Kasumi-1 (cell line): ENCODE measurements around the gene ADGRG1.

Experiments
- DNase-seq, 2 experiments: peaks; one replicate each; lab custom pipeline; 2025; lab: John Stamatoyannopoulos, UW

The ADGRG1 gene

GRCh38 chr16:57620335-57621231 lies 7.8 kb upstream of the ADGRG1 start:
- no peak for DNase-seq

- DNase-seq, result no peak
Measured at GRCh38 chr16:57621521-57622271, 6.7 kb upstream of the ADGRG1 start.

- no peak for DNase-seq
Measured at GRCh38 chr16:57622361-57623250, 5.8 kb upstream of the ADGRG1 start.

- no peak for DNase-seq
Measured at GRCh38 chr16:57623251-57624043, 5.0 kb upstream of the ADGRG1 start.

- no peak for DNase-seq
Measured at GRCh38 chr16:57624044-57624688, 4.3 kb upstream of the ADGRG1 start.

GRCh38 chr16:57624806-57625500 lies 3.5 kb upstream of the ADGRG1 start:
- DNase-seq, result no peak

GRCh38 chr16:57626420-57627170 lies 1.8 kb upstream of the ADGRG1 start:
- DNase-seq, result no peak

- DNase-seq, result no peak
Measured at GRCh38 chr16:57627184-57627871, 1.1 kb upstream of the ADGRG1 start.

GRCh38 chr16:57628783-57629293 lies 408 bp downstream of the ADGRG1 start:
- DNase-seq, result no peak

GRCh38 chr16:57629516-57630406 lies 1.3 kb downstream of the ADGRG1 start:
- no peak for DNase-seq

- DNase-seq, result no peak
Measured at GRCh38 chr16:57630407-57630797, 2.0 kb downstream of the ADGRG1 start.

GRCh38 chr16:57630931-57631845 lies 2.8 kb downstream of the ADGRG1 start:
- no peak for DNase-seq

GRCh38 chr16:57632568-57632967 lies 4.1 kb downstream of the ADGRG1 start:
- DNase-seq, result no peak

GRCh38 chr16:57633383-57634064 lies 5.1 kb downstream of the ADGRG1 start:
- no peak for DNase-seq

GRCh38 chr16:57634171-57634570 lies 5.7 kb downstream of the ADGRG1 start:
- no peak for DNase-seq
